Dendritic cell treated with granulocyte-macrophage colony-stimulating factor and Interleukin-4, amounts not matched to agents 40 ng/mL and 50 ng/mL, for 4 days (primary cell): ENCODE measurements around the gene DOCK1.

Experiments used
- H3K27ac Mint-ChIP-seq: one replicate; pipeline ENCODE4 v1.8.0; 2022; ENCODE audit warnings: mild to moderate bottlenecking, mixed read lengths
- H3K27me3 Mint-ChIP-seq: one replicate; pipeline ENCODE4 v1.8.0; 2022; ENCODE audit warnings: mild to moderate bottlenecking, mixed read lengths
- H3K36me3 Mint-ChIP-seq: one replicate; pipeline ENCODE4 v1.8.0; 2022; ENCODE audit warnings: low read depth, mixed read lengths
- H3K4me1 Mint-ChIP-seq: one replicate; pipeline ENCODE4 v1.8.0; 2022; ENCODE audit warnings: low read depth, mixed read lengths
- H3K4me3 Mint-ChIP-seq: one replicate; pipeline ENCODE4 v1.8.0; 2022; ENCODE audit warnings: mild to moderate bottlenecking, moderate library complexity, mixed read lengths
- H3K9me3 Mint-ChIP-seq: one replicate; pipeline ENCODE4 v1.8.0; 2022; ENCODE audit warnings: mixed read lengths
- intact Hi-C: fragments of 100-400 bp; cut with micrococcal nuclease; formaldehyde crosslinking; loops from one replicate; pipeline ENCODE4 v1.15.0; 2022

The DOCK1 gene

GRCh38 chr10:127458016-127458810 is 553.0 kb downstream of the DOCK1 start:
- H3K36me3 Mint-ChIP-seq: no peaks in the 10 kb centered on the region
- intact Hi-C loops: no loop called here
- H3K27ac Mint-ChIP-seq: no peak overlapping the region
- H3K9me3 Mint-ChIP-seq: no peaks in the 10 kb centered on the region
- H3K4me1 Mint-ChIP-seq: no peaks in the 10 kb centered on the region
- no peaks in the 10 kb centered on the region for H3K27me3 Mint-ChIP-seq
- no peak overlapping the region for H3K4me3 Mint-ChIP-seq

- no peak overlapping the region for H3K4me3 Mint-ChIP-seq
- no peaks in the 10 kb centered on the region for H3K9me3 Mint-ChIP-seq
- intact Hi-C loops: no loop called here
- H3K4me1 Mint-ChIP-seq: no peaks in the 10 kb centered on the region
- H3K27ac Mint-ChIP-seq: no peak overlapping the region
- no peaks in the 10 kb centered on the region for H3K27me3 Mint-ChIP-seq
- H3K36me3 Mint-ChIP-seq: no peaks in the 10 kb centered on the region
Measured at GRCh38 chr10:127458829-127459228, 553.6 kb downstream of the DOCK1 start.

GRCh38 chr10:127459918-127460317 is 554.7 kb downstream of the DOCK1 start:
- H3K9me3 Mint-ChIP-seq: no peaks in the 10 kb centered on the region
- no peak overlapping the region for H3K4me3 Mint-ChIP-seq
- intact Hi-C loops: no loop called here
- H3K4me1 Mint-ChIP-seq: no peaks in the 10 kb centered on the region
- no peak overlapping the region for H3K27ac Mint-ChIP-seq
- no peaks in the 10 kb centered on the region for H3K27me3 Mint-ChIP-seq
- H3K36me3 Mint-ChIP-seq: no peaks in the 10 kb centered on the region

- no peaks in the 10 kb centered on the region for H3K9me3 Mint-ChIP-seq
- no peaks in the 10 kb centered on the region for H3K4me1 Mint-ChIP-seq
- no peaks in the 10 kb centered on the region for H3K36me3 Mint-ChIP-seq
- intact Hi-C loops: no loop called here
- no peak overlapping the region for H3K4me3 Mint-ChIP-seq
- no peaks in the 10 kb centered on the region for H3K27me3 Mint-ChIP-seq
- no peak overlapping the region for H3K27ac Mint-ChIP-seq
Measured at GRCh38 chr10:127462643-127463295, 557.5 kb downstream of the DOCK1 start.

GRCh38 chr10:127463548-127463947 is 558.3 kb downstream of the DOCK1 start:
- Mint-ChIP-seq H3K27ac (no peak overlapping the region), H3K4me1 (no peaks in the 10 kb centered on the region), H3K4me3 (no peak overlapping the region), H3K9me3 (no peaks in the 10 kb centered on the region), H3K36me3 (no peaks in the 10 kb centered on the region), H3K27me3 (no peaks in the 10 kb centered on the region)
- intact Hi-C loops: no loop called here

GRCh38 chr10:127464561-127464960 is 559.3 kb downstream of the DOCK1 start:
- no peaks in the 10 kb centered on the region for H3K9me3 Mint-ChIP-seq
- no peak overlapping the region for H3K27ac Mint-ChIP-seq
- H3K4me3 Mint-ChIP-seq: no peak overlapping the region
- no peaks in the 10 kb centered on the region for H3K4me1 Mint-ChIP-seq
- intact Hi-C loops: no loop called here
- no peaks in the 10 kb centered on the region for H3K27me3 Mint-ChIP-seq
- no peaks in the 10 kb centered on the region for H3K36me3 Mint-ChIP-seq

- Mint-ChIP-seq H3K4me1 (no peaks in the 10 kb centered on the region), H3K9me3 (no peaks in the 10 kb centered on the region), H3K27ac (no peak overlapping the region), H3K27me3 (no peaks in the 10 kb centered on the region), H3K4me3 (no peak overlapping the region), H3K36me3 (no peaks in the 10 kb centered on the region)
- intact Hi-C loops: no loop called here
Measured at GRCh38 chr10:127467811-127468210, 562.6 kb downstream of the DOCK1 start.

- Mint-ChIP-seq H3K27ac (no peak overlapping the region), H3K4me1 (no peaks in the 10 kb centered on the region), H3K9me3 (no peaks in the 10 kb centered on the region), H3K27me3 (no peaks in the 10 kb centered on the region), H3K36me3 (no peaks in the 10 kb centered on the region), H3K4me3 (no peak overlapping the region)
- intact Hi-C loops: no loop called here
Measured at GRCh38 chr10:127468632-127469031, 563.4 kb downstream of the DOCK1 start.

GRCh38 chr10:127470911-127471310 is 565.7 kb downstream of the DOCK1 start:
- H3K4me3 Mint-ChIP-seq: no peak overlapping the region
- H3K27me3 Mint-ChIP-seq: no peaks in the 10 kb centered on the region
- no peaks in the 10 kb centered on the region for H3K9me3 Mint-ChIP-seq
- no peak overlapping the region for H3K27ac Mint-ChIP-seq
- intact Hi-C loops: no loop called here
- no peaks in the 10 kb centered on the region for H3K4me1 Mint-ChIP-seq
- no peaks in the 10 kb centered on the region for H3K36me3 Mint-ChIP-seq

- no peaks in the 10 kb centered on the region for H3K9me3 Mint-ChIP-seq
Measured at GRCh38 chr10:127472976-127473375, 567.7 kb downstream of the DOCK1 start.

GRCh38 chr10:127474501-127474900 is 569.3 kb downstream of the DOCK1 start:
- H3K27ac Mint-ChIP-seq: no peak overlapping the region
- H3K4me1 Mint-ChIP-seq: no peaks in the 10 kb centered on the region
- H3K36me3 Mint-ChIP-seq: no peaks in the 10 kb centered on the region
- no peaks in the 10 kb centered on the region for H3K27me3 Mint-ChIP-seq
- no peak overlapping the region for H3K4me3 Mint-ChIP-seq
- H3K9me3 Mint-ChIP-seq: no peaks in the 10 kb centered on the region
- intact Hi-C loops: no loop called here

More at GRCh38 chr10:127472976-127473375, 567.7 kb downstream of the DOCK1 start:
- H3K27ac Mint-ChIP-seq: no peak overlapping the region
- no peaks in the 10 kb centered on the region for H3K4me1 Mint-ChIP-seq
- no peaks in the 10 kb centered on the region for H3K36me3 Mint-ChIP-seq
- intact Hi-C loops: no loop called here
- H3K27me3 Mint-ChIP-seq: no peaks in the 10 kb centered on the region
- H3K4me3 Mint-ChIP-seq: no peak overlapping the region

- H3K27ac Mint-ChIP-seq: no peak overlapping the region
- no peaks in the 10 kb centered on the region for H3K36me3 Mint-ChIP-seq
- no peak overlapping the region for H3K4me3 Mint-ChIP-seq
- peaks cover 2% of the 10 kb centered on the region for H3K27me3 Mint-ChIP-seq
- H3K4me1 Mint-ChIP-seq: no peaks in the 10 kb centered on the region
- no peaks in the 10 kb centered on the region for H3K9me3 Mint-ChIP-seq
- intact Hi-C loops: no loop called here
Measured at GRCh38 chr10:127485153-127485857, 580.1 kb downstream of the DOCK1 start.

- Mint-ChIP-seq H3K27me3 (peaks cover 2% of the 10 kb centered on the region), H3K4me1 (no peaks in the 10 kb centered on the region), H3K9me3 (no peaks in the 10 kb centered on the region), H3K4me3 (no peak overlapping the region), H3K27ac (no peak overlapping the region), H3K36me3 (no peaks in the 10 kb centered on the region)
- intact Hi-C loops: no loop called here
Measured at GRCh38 chr10:127486355-127486754, 581.1 kb downstream of the DOCK1 start.

GRCh38 chr10:127492607-127493250 is 587.5 kb downstream of the DOCK1 start:
- Mint-ChIP-seq H3K4me3 (no peak overlapping the region), H3K9me3 (no peaks in the 10 kb centered on the region), H3K36me3 (no peaks in the 10 kb centered on the region), H3K27ac (no peak overlapping the region), H3K27me3 (no peaks in the 10 kb centered on the region), H3K4me1 (no peaks in the 10 kb centered on the region)
- intact Hi-C loops: no loop called here
